Activated CD4-positive, alpha-beta memory T cell treated with anti-CD3 and anti-CD28 coated beads, Interleukin-2, amount 10 ng/mL, durations not matched to agents 7 days and 5 days (primary cell): Measurements from ENCODE around the gene SHISAL1. TPM values are rescaled to one million over a fixed set of nuclear protein-coding genes. Genes with fewer than 3 reads are reported as not detected.
"Not testable (repeated sequence)": the region's sequence is repeated elsewhere in the genome, so short reads cannot be mapped to it uniquely, and the experiment has no call there.

Source experiments
- CTCF ChIA-PET: fragments of 350-600 bp; sonication (Branson Sonifier 250); formaldehyde crosslinking; loops from one replicate; lab custom pipeline; 2021; ENCODE audit warnings: antibody characterized with exemption, inconsistent platforms; lab: Charles Lee
- POLR2A ChIA-PET: fragments of 350-600 bp; sonication (Branson Sonifier 250); formaldehyde crosslinking; loops from one replicate; lab custom pipeline; 2021; ENCODE audit warnings: antibody characterized with exemption; lab: Charles Lee
- DNase-seq: peaks from one replicate; pipeline ENCODE4 v3.0.0-alpha.2; 2020
- H3K27ac Mint-ChIP-seq: one replicate; pipeline ENCODE4 v1.8.0; 2021; ENCODE audit warnings: mild to moderate bottlenecking, mixed read lengths
- H3K27me3 Mint-ChIP-seq: one replicate; pipeline ENCODE4 v1.8.0; 2021; ENCODE audit warnings: mixed read lengths
- H3K36me3 Mint-ChIP-seq: one replicate; pipeline ENCODE4 v1.8.0; 2021; ENCODE audit warnings: low read depth, mixed read lengths
- H3K4me1 Mint-ChIP-seq: one replicate; pipeline ENCODE4 v1.8.0; 2021; ENCODE audit warnings: mixed read lengths
- H3K4me3 Mint-ChIP-seq: one replicate; pipeline ENCODE4 v1.8.0; 2021; ENCODE audit warnings: mild to moderate bottlenecking, mixed read lengths
- H3K9me3 Mint-ChIP-seq: one replicate; pipeline ENCODE4 v1.8.0; 2021; ENCODE audit warnings: mixed read lengths
- total RNA-seq, 2 experiments: library from RNA; stranded (reverse); gene quantifications; one replicate each; pipeline ENCODE4 v1.2.3, GENCODE V29; 2021

The SHISAL1 gene
- total RNA-seq, 2 experiments from 2014 or later: not detected

DNA sequence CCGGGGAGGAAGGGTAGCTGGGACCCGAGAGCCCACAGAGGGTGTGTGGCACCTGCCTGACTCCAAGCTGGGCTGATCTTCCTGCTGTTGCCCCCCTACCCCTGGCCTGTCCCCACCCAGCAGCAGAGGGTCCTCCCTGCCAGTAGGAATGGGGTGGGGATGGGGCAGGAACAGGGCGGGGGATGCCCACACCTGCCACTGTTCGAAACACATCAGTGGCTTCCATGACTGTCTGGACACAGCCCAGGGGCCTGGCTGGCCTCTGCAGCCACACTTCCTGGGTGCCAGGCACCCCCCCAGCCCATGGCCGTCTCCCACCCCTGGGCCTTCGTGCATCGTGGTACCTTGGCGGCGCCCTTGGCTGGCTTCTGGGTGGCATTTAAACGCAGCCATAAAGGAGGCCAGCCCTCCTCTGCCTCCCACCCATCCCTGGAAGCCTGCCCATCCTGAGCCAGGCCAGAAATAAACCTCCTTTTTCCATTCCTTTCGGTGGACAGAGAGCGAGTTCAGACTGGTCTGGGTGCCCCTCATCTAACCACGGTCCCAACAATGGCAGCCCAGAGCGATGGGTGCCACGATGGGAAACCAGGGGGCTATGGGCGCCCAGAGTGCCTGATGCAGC lies 745 bp upstream of the SHISAL1 start:
- peaks cover 8% of the 10 kb centered on the region for H3K4me1 Mint-ChIP-seq
- H3K9me3 Mint-ChIP-seq: no peaks in the 10 kb centered on the region
- no peak overlapping the region for H3K27ac Mint-ChIP-seq
- no peak overlapping the region for H3K4me3 Mint-ChIP-seq
- no peaks in the 10 kb centered on the region for H3K27me3 Mint-ChIP-seq
- CTCF ChIA-PET: no interaction called here
- no peaks in the 10 kb centered on the region for H3K36me3 Mint-ChIP-seq
- no peak for DNase-seq
- POLR2A ChIA-PET: no interaction called here

DNA sequence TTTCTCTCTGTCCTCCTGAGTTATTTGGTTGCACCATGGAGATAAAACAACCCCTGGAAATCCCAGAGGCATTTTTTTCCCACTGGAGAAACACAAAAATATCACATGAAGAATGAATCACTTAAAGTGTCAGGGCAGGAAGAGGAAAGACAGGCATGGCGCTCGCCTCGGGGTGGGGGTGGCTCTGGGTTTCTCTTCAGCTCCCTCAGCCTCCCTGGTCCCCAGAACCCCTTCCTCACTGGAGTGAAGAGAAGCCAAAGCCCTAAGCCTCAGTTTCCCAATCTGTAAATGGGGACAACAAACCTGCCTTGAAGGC lies 938 bp downstream of the SHISAL1 start:
- CTCF ChIA-PET: interaction anchor here (1.0 kb wide), 1 partner anchor 255 kb away, joined by 3 read pairs; no protein-coding TSS in a partner anchor
- no peak for DNase-seq
- H3K9me3 Mint-ChIP-seq: no peaks in the 10 kb centered on the region
- H3K27ac Mint-ChIP-seq: no peak overlapping the region
- POLR2A ChIA-PET: no interaction called here
- no peak overlapping the region for H3K4me3 Mint-ChIP-seq
- H3K4me1 Mint-ChIP-seq: peaks cover 8% of the 10 kb centered on the region
- H3K36me3 Mint-ChIP-seq: no peaks in the 10 kb centered on the region
- no peaks in the 10 kb centered on the region for H3K27me3 Mint-ChIP-seq

DNA sequence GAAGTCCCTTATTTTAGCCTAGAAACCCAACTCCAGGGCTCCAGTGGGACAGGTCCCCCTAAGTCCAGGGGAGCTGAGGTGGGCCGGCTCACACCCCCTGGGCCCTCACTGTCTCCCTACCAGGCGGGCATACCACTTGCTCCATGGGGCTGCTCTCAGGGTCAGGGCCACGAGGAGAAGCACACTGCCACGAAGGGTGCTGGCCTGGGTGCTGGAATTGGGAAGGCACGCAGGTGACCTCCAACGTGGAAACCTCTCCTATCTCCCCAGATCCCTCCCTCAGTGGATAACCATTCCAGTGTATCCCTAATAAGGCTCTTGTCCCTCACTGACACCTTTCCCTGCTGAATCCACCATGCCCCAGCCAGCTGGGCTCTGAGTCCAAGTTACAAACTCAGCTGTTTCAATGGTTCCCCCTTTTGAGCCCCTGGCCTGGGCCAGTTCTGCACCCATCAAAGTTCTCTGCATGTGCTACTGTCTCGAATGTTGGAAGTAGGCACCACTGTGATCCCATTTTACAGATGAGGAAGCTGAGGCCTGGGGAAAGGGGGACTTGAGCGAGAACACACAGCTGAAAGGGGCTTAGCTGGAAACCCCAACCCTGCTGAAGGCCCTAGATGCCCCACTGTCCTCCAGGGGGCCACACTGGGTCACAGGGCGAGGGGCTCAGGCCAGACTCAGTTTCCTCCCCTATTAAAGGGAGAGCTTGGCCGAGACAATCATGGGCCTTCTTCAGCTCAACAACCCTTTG lies 1.5 kb downstream of the SHISAL1 start:
- no peaks in the 10 kb centered on the region for H3K9me3 Mint-ChIP-seq
- no peak overlapping the region for H3K27ac Mint-ChIP-seq
- H3K4me1 Mint-ChIP-seq: peaks cover 8% of the 10 kb centered on the region
- DNase-seq: no peak
- H3K27me3 Mint-ChIP-seq: no peaks in the 10 kb centered on the region
- no peak overlapping the region for H3K4me3 Mint-ChIP-seq
- ChIA-PET CTCF (interaction anchor here (1.0 kb wide), 1 partner anchor 256 kb away, joined by 3 read pairs; no protein-coding TSS in a partner anchor), POLR2A (interaction anchor here (0.9 kb wide), 1 partner anchor 130 kb away, joined by 3 read pairs; no protein-coding TSS in a partner anchor)
- H3K36me3 Mint-ChIP-seq: no peaks in the 10 kb centered on the region

DNA sequence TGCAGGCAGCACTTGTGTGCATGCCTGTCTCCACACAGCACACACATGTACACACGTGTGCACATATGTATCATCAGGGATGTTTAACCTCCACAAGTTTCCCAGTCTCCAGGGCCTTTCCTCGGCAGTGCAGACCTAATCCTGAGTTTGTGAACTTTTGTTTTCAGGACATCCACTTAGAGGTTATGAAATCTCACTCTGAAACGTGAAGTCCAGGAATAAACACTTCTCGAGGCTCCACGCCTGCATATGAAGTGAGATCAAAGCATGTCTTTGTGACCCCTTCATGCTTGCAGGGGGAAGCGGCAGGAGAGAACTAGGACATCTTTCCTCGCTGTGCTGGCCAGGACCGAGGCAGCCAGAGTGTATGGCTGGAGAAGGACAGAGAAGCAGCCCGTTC lies 3.1 kb downstream of the SHISAL1 start:
- no peak overlapping the region for H3K27ac Mint-ChIP-seq
- ChIA-PET POLR2A (no interaction called here), CTCF (no interaction called here)
- DNase-seq: no peak
- H3K4me3 Mint-ChIP-seq: no peak overlapping the region
- H3K27me3 Mint-ChIP-seq: no peaks in the 10 kb centered on the region
- H3K4me1 Mint-ChIP-seq: peaks cover 5% of the 10 kb centered on the region
- no peaks in the 10 kb centered on the region for H3K9me3 Mint-ChIP-seq
- no peaks in the 10 kb centered on the region for H3K36me3 Mint-ChIP-seq

DNA sequence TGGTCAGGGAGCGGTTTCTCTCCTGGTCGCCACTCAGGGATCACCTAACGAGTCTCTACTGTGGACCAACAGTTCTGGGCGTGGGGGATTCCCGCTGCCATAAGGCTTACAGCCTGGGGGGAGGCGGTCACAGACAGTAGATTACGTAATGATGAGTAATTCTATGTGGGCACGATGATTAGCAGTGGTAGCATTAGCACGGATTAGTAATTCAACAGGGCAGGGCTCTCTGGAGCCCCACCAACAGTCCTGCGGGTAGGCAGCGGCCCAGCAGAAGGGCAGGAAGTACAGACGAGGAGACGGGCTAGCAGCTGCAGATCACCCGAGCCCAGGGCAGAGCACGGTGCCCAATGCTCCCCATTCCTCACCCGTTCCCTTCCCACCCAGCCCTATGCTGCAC lies 3.6 kb downstream of the SHISAL1 start:
- ChIA-PET POLR2A (no interaction called here), CTCF (no interaction called here)
- no peak overlapping the region for H3K4me3 Mint-ChIP-seq
- no peaks in the 10 kb centered on the region for H3K9me3 Mint-ChIP-seq
- H3K4me1 Mint-ChIP-seq: peaks cover under 1% of the 10 kb centered on the region
- no peak for DNase-seq
- no peaks in the 10 kb centered on the region for H3K27me3 Mint-ChIP-seq
- no peaks in the 10 kb centered on the region for H3K36me3 Mint-ChIP-seq
- H3K27ac Mint-ChIP-seq: no peak overlapping the region

DNA sequence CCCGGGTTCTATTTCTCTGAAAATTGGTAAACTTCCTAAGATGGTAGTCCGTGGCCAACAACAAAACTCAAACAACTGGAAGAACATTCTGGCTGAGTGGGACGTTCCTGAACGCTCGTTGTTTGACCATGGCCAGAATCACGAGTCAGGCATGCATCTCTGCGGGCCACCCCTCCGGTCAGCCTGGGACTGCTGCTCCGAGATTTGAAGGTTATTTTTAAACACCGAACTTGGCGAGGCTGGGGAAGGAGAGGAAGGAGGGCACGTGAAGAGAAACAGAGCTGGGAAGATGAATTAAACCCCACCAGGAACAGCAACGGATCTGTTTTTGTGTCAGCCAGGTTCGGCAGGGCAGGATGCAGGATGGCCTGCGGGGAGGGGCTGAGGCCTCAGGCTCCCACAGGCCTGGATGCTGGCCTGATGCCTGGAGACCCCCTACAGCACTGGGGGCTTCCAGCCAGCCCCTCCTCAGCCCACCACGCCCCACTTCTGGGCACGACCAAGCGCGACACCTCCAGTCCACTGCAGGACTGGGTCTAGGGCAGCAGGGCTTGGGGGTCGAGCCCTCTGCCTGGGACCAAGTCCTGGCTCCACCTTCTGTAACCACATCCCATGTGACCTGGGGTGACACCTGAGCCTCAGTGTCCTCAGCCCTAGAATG lies 5.1 kb downstream of the SHISAL1 start:
- Mint-ChIP-seq H3K36me3 (no peaks in the 10 kb centered on the region), H3K27me3 (no peaks in the 10 kb centered on the region), H3K27ac (no peak overlapping the region), H3K9me3 (no peaks in the 10 kb centered on the region), H3K4me1 (no peaks in the 10 kb centered on the region), H3K4me3 (no peak overlapping the region)
- DNase-seq: no peak
- CTCF ChIA-PET: no interaction called here
- POLR2A ChIA-PET: interaction anchor here (0.6 kb wide), 1 partner anchor 48 kb away, joined by 3 read pairs; no protein-coding TSS in a partner anchor

DNA sequence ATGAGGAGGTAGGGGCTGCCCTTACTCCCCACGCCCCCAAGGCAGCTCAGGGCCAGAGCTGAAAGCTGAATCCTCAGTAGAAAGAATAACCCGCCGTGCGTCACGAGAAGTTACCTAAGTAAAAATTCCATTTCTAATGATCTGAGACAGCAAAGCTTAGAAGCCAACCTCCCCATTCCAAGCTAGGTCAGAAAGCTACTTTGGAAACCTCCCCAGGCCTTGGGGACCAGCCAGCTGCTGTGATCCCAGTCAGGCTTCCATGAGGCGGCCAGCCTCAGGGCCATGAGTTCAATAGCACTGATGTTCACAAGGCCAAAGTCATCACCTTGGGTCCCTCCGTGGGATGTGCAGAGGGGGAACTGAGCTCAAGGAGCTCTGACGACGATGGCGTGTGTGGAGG lies 6.9 kb downstream of the SHISAL1 start:
- Mint-ChIP-seq H3K27ac (no peak overlapping the region), H3K4me3 (no peak overlapping the region), H3K9me3 (no peaks in the 10 kb centered on the region), H3K4me1 (no peaks in the 10 kb centered on the region), H3K36me3 (no peaks in the 10 kb centered on the region), H3K27me3 (no peaks in the 10 kb centered on the region)
- POLR2A ChIA-PET: no interaction called here
- DNase-seq: no peak
- CTCF ChIA-PET: no interaction called here

DNA sequence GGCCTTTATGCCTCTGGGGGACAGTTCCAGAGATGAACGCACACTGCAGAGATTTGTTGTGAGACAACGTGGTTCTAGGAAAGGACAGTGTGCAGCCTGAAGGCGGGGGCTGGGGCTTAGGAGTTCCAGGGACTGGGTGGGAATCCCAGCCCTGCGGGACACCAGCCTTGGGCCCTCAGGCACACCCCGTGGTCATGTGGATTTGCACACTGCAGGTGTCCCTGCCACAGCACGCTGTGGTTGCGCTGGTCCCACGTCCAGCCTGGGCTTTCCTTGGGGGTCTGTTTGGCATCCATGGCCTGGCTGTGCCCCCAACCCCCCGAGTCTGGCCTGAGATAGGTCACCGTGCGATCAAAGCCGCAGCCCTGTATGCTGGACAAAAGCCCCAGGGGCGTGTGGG lies 7.3 kb downstream of the SHISAL1 start:
- no peak overlapping the region for H3K27ac Mint-ChIP-seq
- ChIA-PET CTCF (no interaction called here), POLR2A (no interaction called here)
- H3K36me3 Mint-ChIP-seq: no peaks in the 10 kb centered on the region
- H3K27me3 Mint-ChIP-seq: no peaks in the 10 kb centered on the region
- H3K4me1 Mint-ChIP-seq: no peaks in the 10 kb centered on the region
- H3K9me3 Mint-ChIP-seq: no peaks in the 10 kb centered on the region
- H3K4me3 Mint-ChIP-seq: no peak overlapping the region
- no peak for DNase-seq

DNA sequence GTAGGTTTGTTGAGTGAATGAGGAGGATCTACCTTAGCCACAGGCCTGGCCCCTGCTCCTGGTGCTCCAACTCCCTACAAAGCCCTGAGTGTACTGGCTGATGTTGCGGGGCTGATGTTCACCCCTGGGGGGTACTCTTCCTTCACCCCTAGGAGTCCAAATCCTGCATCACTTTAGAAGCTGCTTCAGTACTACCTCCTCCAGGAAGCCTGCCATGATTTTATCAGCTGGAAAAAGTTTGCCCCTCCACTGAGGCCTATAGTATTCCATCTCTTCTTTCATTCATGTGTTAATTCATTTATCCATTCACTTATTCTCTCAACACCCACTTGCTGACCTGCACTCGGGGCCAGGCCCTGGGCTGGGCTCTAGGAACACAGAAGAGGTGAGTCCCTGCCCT lies 7.8 kb downstream of the SHISAL1 start:
- Mint-ChIP-seq H3K27ac (no peak overlapping the region), H3K9me3 (no peaks in the 10 kb centered on the region), H3K4me1 (no peaks in the 10 kb centered on the region), H3K4me3 (no peak overlapping the region), H3K36me3 (no peaks in the 10 kb centered on the region), H3K27me3 (peaks cover 2% of the 10 kb centered on the region)
- DNase-seq: no peak
- POLR2A ChIA-PET: no interaction called here
- CTCF ChIA-PET: no interaction called here

DNA sequence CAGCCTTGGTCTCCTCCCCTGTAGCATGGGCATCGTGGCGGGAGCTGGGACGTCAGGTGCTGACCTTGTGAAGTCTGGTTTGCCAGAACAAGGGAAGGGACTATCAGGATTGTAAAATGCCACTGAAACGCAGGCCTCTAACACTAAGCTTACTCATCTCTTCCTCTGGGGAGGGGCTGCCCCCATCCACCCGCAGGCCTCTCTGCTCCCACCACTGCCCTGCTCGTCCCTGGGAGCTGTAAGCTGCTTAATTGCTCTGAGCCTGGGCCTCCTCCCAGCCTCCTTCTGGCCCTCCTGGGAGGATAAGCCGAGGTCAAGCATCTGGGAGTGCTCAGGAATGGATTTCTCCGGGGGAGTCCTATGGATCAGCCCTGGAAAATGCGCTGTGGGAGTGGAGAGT lies 8.4 kb downstream of the SHISAL1 start:
- Mint-ChIP-seq H3K9me3 (no peaks in the 10 kb centered on the region), H3K36me3 (no peaks in the 10 kb centered on the region), H3K27ac (no peak overlapping the region), H3K27me3 (peaks cover 5% of the 10 kb centered on the region), H3K4me1 (no peaks in the 10 kb centered on the region), H3K4me3 (no peak overlapping the region)
- ChIA-PET CTCF (no interaction called here), POLR2A (no interaction called here)
- no peak for DNase-seq

DNA sequence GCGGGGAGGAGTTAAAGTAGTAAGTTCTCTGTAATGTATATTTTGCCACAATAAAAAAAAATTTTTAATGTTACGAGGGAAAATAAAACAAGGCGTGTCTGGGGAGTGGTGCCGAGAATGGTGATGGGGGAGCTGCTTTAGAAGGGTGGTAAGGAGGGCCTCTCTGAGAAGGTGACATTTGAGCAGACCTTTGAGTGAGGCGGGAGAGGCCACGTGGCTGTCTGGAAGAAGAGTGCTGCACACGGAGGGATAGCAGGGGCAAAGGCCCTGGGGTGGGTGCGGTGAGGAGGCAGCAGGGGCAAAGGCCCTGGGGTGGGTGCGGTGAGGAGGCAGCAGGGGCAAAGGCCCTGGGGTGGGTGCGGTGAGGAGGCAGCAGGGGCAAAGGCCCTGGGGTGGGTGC lies 10.4 kb downstream of the SHISAL1 start:
- H3K4me1 Mint-ChIP-seq, POLR2A ChIA-PET: not testable (repeated sequence)
- CTCF ChIA-PET: interaction anchor here (0.7 kb wide), 1 partner anchor 13 kb away, joined by 3 read pairs; no protein-coding TSS in a partner anchor

DNA sequence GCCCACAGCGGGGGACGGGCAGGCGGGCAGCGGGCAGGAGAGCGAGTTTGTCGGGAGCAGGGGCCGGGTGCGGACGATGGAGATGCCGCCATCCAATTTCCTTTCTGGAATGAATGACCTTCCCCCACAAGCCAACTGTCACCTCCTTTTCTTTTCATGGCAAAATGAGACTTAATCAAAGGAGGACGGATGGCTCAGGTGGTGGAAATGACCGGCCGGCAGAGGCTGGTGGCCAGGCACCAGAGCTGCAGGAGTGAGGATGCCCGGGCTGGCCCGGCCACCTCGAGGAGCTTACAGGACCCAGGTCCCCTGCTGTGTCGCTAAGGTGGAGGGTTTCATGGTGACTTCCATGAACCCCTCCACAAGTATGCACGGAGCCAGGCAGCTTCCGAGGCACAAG lies 11.7 kb downstream of the SHISAL1 start:
- peaks cover 5% of the 10 kb centered on the region for H3K27me3 Mint-ChIP-seq
- no peaks in the 10 kb centered on the region for H3K4me1 Mint-ChIP-seq
- POLR2A ChIA-PET: no interaction called here

More for the DNA sequence above, 10.4 kb downstream of the SHISAL1 start:
- H3K4me3 Mint-ChIP-seq, H3K27me3 Mint-ChIP-seq, H3K9me3 Mint-ChIP-seq, H3K27ac Mint-ChIP-seq, H3K36me3 Mint-ChIP-seq, DNase-seq: not testable (repeated sequence)

DNA sequence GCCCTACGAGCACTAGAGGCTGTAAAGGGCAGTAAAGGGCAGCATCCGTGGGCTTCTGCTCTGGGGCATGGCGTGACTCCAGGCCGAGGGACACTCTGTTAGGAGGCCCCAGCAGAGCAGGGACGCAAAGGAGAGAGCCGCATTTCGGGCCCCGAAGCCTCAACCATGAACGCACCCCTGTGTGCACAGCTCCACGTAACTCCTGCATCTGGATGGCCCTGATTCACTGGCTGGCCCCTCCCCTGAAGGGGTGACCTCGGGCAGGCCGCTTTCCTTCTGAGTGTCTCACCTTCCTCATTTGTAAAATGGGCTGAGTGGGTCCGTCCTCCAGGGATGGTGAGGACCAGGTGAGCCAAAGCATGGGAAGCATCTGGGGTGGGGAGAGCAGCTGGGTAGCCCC lies 13.6 kb downstream of the SHISAL1 start:
- Mint-ChIP-seq H3K4me3 (no peak overlapping the region), H3K9me3 (peaks cover under 1% of the 10 kb centered on the region), H3K27me3 (peaks cover 5% of the 10 kb centered on the region), H3K36me3 (no peaks in the 10 kb centered on the region), H3K27ac (no peak overlapping the region), H3K4me1 (no peaks in the 10 kb centered on the region)
- CTCF ChIA-PET: no interaction called here
- POLR2A ChIA-PET: no interaction called here
- DNase-seq: no peak

More for the DNA sequence above, 11.7 kb downstream of the SHISAL1 start:
- DNase-seq: no peak
- no peak overlapping the region for H3K27ac Mint-ChIP-seq
- CTCF ChIA-PET: interaction anchor here (0.6 kb wide), 1 partner anchor 179 kb away, joined by 4 read pairs; no protein-coding TSS in a partner anchor
- H3K36me3 Mint-ChIP-seq: no peaks in the 10 kb centered on the region
- no peaks in the 10 kb centered on the region for H3K9me3 Mint-ChIP-seq
- no peak overlapping the region for H3K4me3 Mint-ChIP-seq
